SHP77 (cell line): Measurements from ENCODE around the gene USP38.

Experiments
- DNase-seq, 2 experiments: peaks; one replicate each; lab custom pipeline; 2025; lab: John Stamatoyannopoulos, UW

Gene USP38

GRCh38 chr4:143184503-143185252 is at the start of gene USP38:
Gene USP38 (plus strand): TSS chr4:143184917. CDS start chr4:143185451, 534 bp downstream.
- peak; percentile 79 to 81 for DNase-seq

- DNase-seq, result no peak
Observed at GRCh38 chr4:143135358-143135757, 49.4 kb upstream of the USP38 start.

GRCh38 chr4:143140696-143141095 is 44.0 kb upstream of the USP38 start:
- no peak for DNase-seq

GRCh38 chr4:143148521-143148920 is 36.2 kb upstream of the USP38 start:
- DNase-seq, result no peak

GRCh38 chr4:143156853-143157252 is 27.9 kb upstream of the USP38 start:
- DNase-seq, result no peak

GRCh38 chr4:143163614-143164013 is 21.1 kb upstream of the USP38 start:
- DNase-seq, result no peak

- DNase-seq, result peak; percentile 50 to 67
Observed at GRCh38 chr4:143166722-143167121, 18.0 kb upstream of the USP38 start.

- DNase-seq, result no peak
Observed at GRCh38 chr4:143178923-143179322, 5.8 kb upstream of the USP38 start.

GRCh38 chr4:143183513-143184216 is 1.1 kb upstream of the USP38 start:
- DNase-seq, result no peak

GRCh38 chr4:143184217-143184502 is 557 bp upstream of the USP38 start:
- DNase-seq, result no peak

- no peak for DNase-seq
Observed at GRCh38 chr4:143185253-143186107, 763 bp downstream of the USP38 start.

GRCh38 chr4:143186212-143186611 is 1.5 kb downstream of the USP38 start:
- no peak for DNase-seq

GRCh38 chr4:143186649-143187048 is 1.9 kb downstream of the USP38 start:
- DNase-seq, result no peak

- DNase-seq, result no peak
Observed at GRCh38 chr4:143188136-143189088, 3.7 kb downstream of the USP38 start.

GRCh38 chr4:143189528-143189927 is 4.8 kb downstream of the USP38 start:
- DNase-seq, result no peak

- DNase-seq, result no peak
Observed at GRCh38 chr4:143195581-143195980, 10.9 kb downstream of the USP38 start.

- no peak for DNase-seq
Observed at GRCh38 chr4:143196323-143196722, 11.6 kb downstream of the USP38 start.

GRCh38 chr4:143199503-143199902 is 14.8 kb downstream of the USP38 start:
- DNase-seq, result no peak

GRCh38 chr4:143202824-143203223 is 18.1 kb downstream of the USP38 start:
- DNase-seq, result no peak

- no peak for DNase-seq
Observed at GRCh38 chr4:143203577-143203976, 18.9 kb downstream of the USP38 start.

- DNase-seq, result no peak
Observed at GRCh38 chr4:143207555-143207954, 22.8 kb downstream of the USP38 start.

GRCh38 chr4:143212566-143212965 is 27.8 kb downstream of the USP38 start:
- no peak for DNase-seq
